DOHH2 (cell line): ENCODE results near the gene KIF25.

Source experiments
- H3F3A ChIP-seq: fragments of 200-600 bp; sonication (generic), shearing (Covaris generic); 2 replicates; pipeline ENCODE4 v1.6.0; 2016; ENCODE audit warnings: antibody characterized with exemption, mild to moderate bottlenecking; ENCODE audit not compliant: control insufficient read depth, insufficient read depth
- H3K27ac ChIP-seq: fragments of 200-600 bp; sonication (generic); 2 replicates; pipeline ENCODE4 v1.5.1; 2014; ENCODE audit warnings: low read depth, mild to moderate bottlenecking, low read length, moderate library complexity
- H3K27me3 ChIP-seq: fragments of 200-600 bp; sonication (generic); 2 replicates; pipeline ENCODE4 v1.6.1; 2014; ENCODE audit warnings: mild to moderate bottlenecking, low read length, mixed read lengths; ENCODE audit not compliant: control insufficient read depth
- H3K36me3 ChIP-seq: fragments of 200-600 bp; sonication (generic); 2 replicates; pipeline ENCODE4 v1.6.1; 2014; ENCODE audit warnings: mild to moderate bottlenecking, low read length, moderate library complexity, mixed read lengths; ENCODE audit not compliant: control insufficient read depth
- H3K4me1 ChIP-seq: fragments of 200-600 bp; sonication (generic); 2 replicates; pipeline ENCODE4 v1.6.1; 2014; ENCODE audit warnings: mild to moderate bottlenecking, low read length, mixed read lengths; ENCODE audit not compliant: control insufficient read depth
- H3K4me2 ChIP-seq: fragments of 200-600 bp; sonication (generic); 2 replicates; pipeline ENCODE4 v1.6.0; 2014; ENCODE audit warnings: mild to moderate bottlenecking, low read length, moderate library complexity
- H3K4me3 ChIP-seq: fragments of 200-600 bp; sonication (generic); 2 replicates; pipeline ENCODE4 v1.5.1; 2014; ENCODE audit warnings: mild to moderate bottlenecking, low read length, mixed read lengths
- H3K79me2 ChIP-seq: fragments of 200-600 bp; sonication (generic); 2 replicates; pipeline ENCODE4 v1.6.1; 2014; ENCODE audit warnings: mild to moderate bottlenecking, low read length, mixed read lengths; ENCODE audit not compliant: control insufficient read depth
- H3K9me2 ChIP-seq: fragments of 200-600 bp; sonication (generic); replicated peaks from 2 replicates; pipeline ENCODE4 v1.6.1; 2014; ENCODE audit warnings: mild to moderate bottlenecking, low read length, mixed read lengths; ENCODE audit not compliant: control insufficient read depth
- H3K9me3 ChIP-seq: fragments of 200-600 bp; sonication (generic); 2 replicates; pipeline ENCODE4 v1.6.1; 2014; ENCODE audit warnings: antibody characterized with exemption, low read length, mixed read lengths; ENCODE audit not compliant: control insufficient read depth, insufficient read depth
- H4K20me1 ChIP-seq: fragments of 200-600 bp; sonication (generic); 2 replicates; pipeline ENCODE4 v1.6.0; 2014; ENCODE audit warnings: low read depth, mild to moderate bottlenecking, antibody characterized with exemption, low read length, moderate library complexity; ENCODE audit not compliant: control insufficient read depth, insufficient read depth
- CTCF ChIP-seq: fragments of 200-600 bp; sonication (generic); IDR thresholded peaks from one replicate; pipeline ENCODE4 v1.5.1; 2014; ENCODE audit warnings: antibody characterized with exemption, mild to moderate bottlenecking, low read depth, low read length; ENCODE audit not compliant: poor library complexity, severe bottlenecking
- EZH2phosphoT487 ChIP-seq: fragments of 200-600 bp; sonication (generic); IDR thresholded peaks from 2 replicates; pipeline ENCODE4 v1.6.1; 2017; ENCODE audit warnings: borderline replicate concordance, mild to moderate bottlenecking, antibody characterized with exemption, low read length, moderate library complexity, mixed read lengths

KIF25 gene

GRCh38 chr6:168012431-168013249 lies 15.2 kb downstream of the KIF25 start:
- H3K36me3 ChIP-seq = no peaks in the 10 kb centered on the region
- H3F3A ChIP-seq = no peaks in the 10 kb centered on the region
- H3K4me3 ChIP-seq = no peak overlapping the region
- no peak overlapping the region for H3K27ac ChIP-seq
- H3K79me2 ChIP-seq = no peaks in the 10 kb centered on the region
- no peaks in the 10 kb centered on the region for H3K27me3 ChIP-seq
- H3K4me1 ChIP-seq = no peaks in the 10 kb centered on the region
- H4K20me1 ChIP-seq = no peaks in the 10 kb centered on the region
- no peak for TF ChIP-seq CTCF
- TF ChIP-seq EZH2phosphoT487 = no peak
- peaks cover 16% of the 10 kb centered on the region; the same call in 1 of the 2 replicates for H3K9me3 ChIP-seq
- H3K9me2 ChIP-seq = no peaks in the 10 kb centered on the region
- H3K4me2 ChIP-seq = no peak overlapping the region

- H3K79me2 ChIP-seq = no peaks in the 10 kb centered on the region
- no peak overlapping the region for H3K4me3 ChIP-seq
- no peak overlapping the region for H3K4me2 ChIP-seq
- no peaks in the 10 kb centered on the region for H3K4me1 ChIP-seq
- no peak overlapping the region for H3K27ac ChIP-seq
- H3F3A ChIP-seq = no peaks in the 10 kb centered on the region
- no peaks in the 10 kb centered on the region for H3K27me3 ChIP-seq
- no peaks in the 10 kb centered on the region for H3K36me3 ChIP-seq
- H3K9me2 ChIP-seq = no peaks in the 10 kb centered on the region
- TF ChIP-seq EZH2phosphoT487 (no peak), CTCF (no peak)
- peaks cover 16% of the 10 kb centered on the region; the same call in 1 of the 2 replicates for H3K9me3 ChIP-seq
- no peaks in the 10 kb centered on the region for H4K20me1 ChIP-seq
Observed at GRCh38 chr6:168013250-168013915, 15.9 kb downstream of the KIF25 start.

- Histone ChIP-seq H3K9me3 (peaks cover 16% of the 10 kb centered on the region; the same call in 1 of the 2 replicates), H3F3A (no peaks in the 10 kb centered on the region), H3K4me2 (no peak overlapping the region), H3K36me3 (no peaks in the 10 kb centered on the region), H4K20me1 (no peaks in the 10 kb centered on the region), H3K9me2 (no peaks in the 10 kb centered on the region), H3K79me2 (no peaks in the 10 kb centered on the region), H3K4me1 (no peaks in the 10 kb centered on the region), H3K27ac (no peak overlapping the region), H3K27me3 (no peaks in the 10 kb centered on the region), H3K4me3 (no peak overlapping the region)
- TF ChIP-seq CTCF (no peak), EZH2phosphoT487 (no peak)
Observed at GRCh38 chr6:168014428-168014827, 17.0 kb downstream of the KIF25 start.
